OCI-LY1 (cell line): ENCODE measurements around the gene AFDN.

Experiments used
- H2AFZ ChIP-seq: fragments of 200-600 bp; sonication (generic), shearing (Covaris generic); 2 replicates; pipeline ENCODE4 v1.6.0; 2014; ENCODE audit warnings: antibody characterized with exemption, mild to moderate bottlenecking, low read length
- H3F3A ChIP-seq: fragments of 200-600 bp; sonication (generic), shearing (Covaris generic); 2 replicates; pipeline ENCODE4 v1.6.0; 2014; ENCODE audit warnings: mild to moderate bottlenecking, antibody characterized with exemption, low read length, moderate library complexity; ENCODE audit not compliant: insufficient read depth
- H3K27ac ChIP-seq: fragments of 200-600 bp; sonication (generic); 2 replicates; pipeline ENCODE4 v1.5.1; 2014; ENCODE audit warnings: low read length, mixed run types, mild to moderate bottlenecking, low read depth; ENCODE audit not compliant: poor library complexity, severe bottlenecking
- H3K27me3 ChIP-seq: fragments of 200-600 bp; sonication (generic); 2 replicates; pipeline ENCODE4 v1.6.0; 2014; ENCODE audit warnings: antibody characterized with exemption, mild to moderate bottlenecking, low read length, moderate library complexity; ENCODE audit not compliant: insufficient read depth
- H3K36me3 ChIP-seq: fragments of 200-600 bp; sonication (generic); 2 replicates; pipeline ENCODE4 v1.6.1; 2014; ENCODE audit warnings: mild to moderate bottlenecking, antibody characterized with exemption, low read length, moderate library complexity, mixed read lengths; ENCODE audit not compliant: insufficient read depth
- H3K4me1 ChIP-seq: fragments of 200-600 bp; sonication (generic); 2 replicates; pipeline ENCODE4 v1.5.1; 2014; ENCODE audit warnings: mild to moderate bottlenecking, low read length, moderate library complexity; ENCODE audit not compliant: insufficient read depth, severe bottlenecking
- H3K4me2 ChIP-seq: fragments of 200-600 bp; sonication (generic), shearing (Covaris generic); 2 replicates; pipeline ENCODE4 v1.6.1; 2014; ENCODE audit warnings: low read length
- H3K4me3 ChIP-seq: fragments of 200-600 bp; sonication (generic); 2 replicates; pipeline ENCODE4 v1.5.1; 2014; ENCODE audit warnings: low read length, low read depth, mild to moderate bottlenecking, mixed read lengths; ENCODE audit not compliant: poor library complexity, severe bottlenecking
- H3K79me2 ChIP-seq: fragments of 200-600 bp; shearing (Covaris generic); 2 replicates; pipeline ENCODE4 v1.6.1; 2016; ENCODE audit warnings: mixed run types, low read length, mixed read lengths; ENCODE audit not compliant: insufficient read depth
- H3K9ac ChIP-seq: fragments of 200-600 bp; sonication (generic), shearing (Covaris generic); 2 replicates; pipeline ENCODE4 v1.6.1; 2014; ENCODE audit warnings: mild to moderate bottlenecking, low read length, mixed read lengths
- H3K9me2 ChIP-seq: fragments of 200-600 bp; sonication (generic), shearing (Covaris generic); 2 replicates; pipeline ENCODE4 v1.6.1; 2014; ENCODE audit warnings: low read depth, mild to moderate bottlenecking, low read length, mixed read lengths
- H3K9me3 ChIP-seq: fragments of 200-600 bp; shearing (Covaris generic); 2 replicates; pipeline ENCODE4 v1.6.1; 2014; ENCODE audit warnings: low read length, mixed read lengths
- H4K20me1 ChIP-seq: fragments of 200-600 bp; sonication (generic), shearing (Covaris generic); 2 replicates; pipeline ENCODE4 v1.6.0; 2016; ENCODE audit warnings: mild to moderate bottlenecking, low read length; ENCODE audit not compliant: insufficient read depth
- EZH2 ChIP-seq: fragments of 200-600 bp; sonication (generic), shearing (Covaris generic); IDR thresholded peaks from 2 replicates; pipeline ENCODE4 v1.8.0; 2017; ENCODE audit warnings: borderline replicate concordance, mixed run types, mild to moderate bottlenecking, antibody characterized with exemption, low read length, moderate library complexity, mixed read lengths
- TF ChIP-seq, protein P1 (sequence below): fragments of 200-600 bp; sonication (generic), shearing (Covaris generic); IDR thresholded peaks from 2 replicates; pipeline ENCODE4 v1.5.1; 2017; ENCODE audit warnings: mild to moderate bottlenecking, antibody characterized with exemption, low read length, moderate library complexity, mixed read lengths

Gene AFDN

DNA sequence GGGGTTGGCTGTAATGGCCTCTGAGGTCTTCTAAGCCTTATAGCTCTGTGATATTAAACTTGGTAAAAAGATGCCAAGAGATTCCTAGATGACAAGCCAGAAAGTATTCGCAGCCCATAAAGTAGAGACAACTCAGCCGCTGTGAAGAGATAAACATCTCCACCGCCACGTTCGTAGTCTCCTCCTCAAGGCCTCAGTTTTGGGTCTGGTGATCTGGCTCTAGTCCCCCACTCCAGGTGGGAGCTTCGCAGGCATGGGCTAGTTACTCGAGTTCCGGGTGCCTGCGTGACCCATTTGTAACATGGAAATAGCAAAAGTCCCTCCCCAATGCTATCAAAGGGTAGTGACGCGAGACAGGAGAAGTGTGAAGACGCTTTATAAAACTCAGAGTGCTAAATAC lies 28.3 kb upstream of the AFDN start:
- H3K9me2 ChIP-seq = no peaks in the 10 kb centered on the region
- H4K20me1 ChIP-seq = no peaks in the 10 kb centered on the region
- no peaks in the 10 kb centered on the region for H3K4me1 ChIP-seq
- TF ChIP-seq, protein P1, sequence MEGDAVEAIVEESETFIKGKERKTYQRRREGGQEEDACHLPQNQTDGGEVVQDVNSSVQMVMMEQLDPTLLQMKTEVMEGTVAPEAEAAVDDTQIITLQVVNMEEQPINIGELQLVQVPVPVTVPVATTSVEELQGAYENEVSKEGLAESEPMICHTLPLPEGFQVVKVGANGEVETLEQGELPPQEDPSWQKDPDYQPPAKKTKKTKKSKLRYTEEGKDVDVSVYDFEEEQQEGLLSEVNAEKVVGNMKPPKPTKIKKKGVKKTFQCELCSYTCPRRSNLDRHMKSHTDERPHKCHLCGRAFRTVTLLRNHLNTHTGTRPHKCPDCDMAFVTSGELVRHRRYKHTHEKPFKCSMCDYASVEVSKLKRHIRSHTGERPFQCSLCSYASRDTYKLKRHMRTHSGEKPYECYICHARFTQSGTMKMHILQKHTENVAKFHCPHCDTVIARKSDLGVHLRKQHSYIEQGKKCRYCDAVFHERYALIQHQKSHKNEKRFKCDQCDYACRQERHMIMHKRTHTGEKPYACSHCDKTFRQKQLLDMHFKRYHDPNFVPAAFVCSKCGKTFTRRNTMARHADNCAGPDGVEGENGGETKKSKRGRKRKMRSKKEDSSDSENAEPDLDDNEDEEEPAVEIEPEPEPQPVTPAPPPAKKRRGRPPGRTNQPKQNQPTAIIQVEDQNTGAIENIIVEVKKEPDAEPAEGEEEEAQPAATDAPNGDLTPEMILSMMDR = no peak
- no peak for TF ChIP-seq EZH2
- H3K4me3 ChIP-seq = no peak overlapping the region
- H3K4me2 ChIP-seq = no peak overlapping the region
- no peaks in the 10 kb centered on the region for H3F3A ChIP-seq
- no peaks in the 10 kb centered on the region for H3K9me3 ChIP-seq
- H3K9ac ChIP-seq = no peak overlapping the region
- no peaks in the 10 kb centered on the region for H3K79me2 ChIP-seq
- H3K27me3 ChIP-seq = no peaks in the 10 kb centered on the region
- no peak overlapping the region for H2AFZ ChIP-seq
- H3K36me3 ChIP-seq = no peaks in the 10 kb centered on the region
- H3K27ac ChIP-seq = no peak overlapping the region

DNA sequence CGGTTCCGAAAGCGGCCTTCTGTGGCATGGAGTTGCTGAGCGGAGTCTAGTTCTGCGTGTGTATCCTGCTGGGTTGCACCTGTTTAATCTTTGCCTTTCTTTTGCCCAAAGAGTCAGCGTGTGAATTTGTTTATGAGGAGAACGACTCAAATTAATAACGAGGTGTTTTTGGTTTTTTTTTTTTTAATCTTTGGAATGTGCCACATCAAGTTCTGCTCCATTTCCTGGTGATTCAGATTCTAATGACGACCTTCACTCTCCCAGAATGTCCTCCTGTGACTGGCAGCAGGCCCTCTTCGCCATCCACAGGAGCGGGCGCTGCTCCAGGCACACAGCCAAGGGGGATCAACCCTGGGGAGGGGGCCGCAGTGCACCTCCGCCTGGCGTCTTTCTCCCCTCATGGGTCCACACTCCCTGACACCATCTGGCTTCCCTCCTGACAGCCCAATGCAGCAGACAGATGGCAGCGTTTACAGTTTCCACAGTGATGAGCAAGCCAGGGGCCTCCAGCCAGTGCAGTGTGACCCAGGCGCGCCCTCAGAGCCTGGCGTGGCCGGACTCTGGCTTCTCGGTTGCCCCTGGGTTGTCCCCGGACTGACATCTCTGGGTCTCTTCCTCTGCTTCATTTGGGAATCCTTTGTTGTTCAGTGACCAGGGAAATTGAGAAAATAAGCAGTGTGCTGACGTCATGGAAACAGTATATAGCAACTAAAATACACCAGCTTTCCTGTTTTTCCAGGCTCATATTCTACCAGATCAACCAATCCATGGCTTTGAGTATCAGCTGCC lies 27.5 kb upstream of the AFDN start:
- H3K9me3 ChIP-seq = no peaks in the 10 kb centered on the region
- H3K4me3 ChIP-seq = no peak overlapping the region
- no peak overlapping the region for H3K4me2 ChIP-seq
- TF ChIP-seq, protein P1 = no peak
- no peak for TF ChIP-seq EZH2
- H3K4me1 ChIP-seq = no peaks in the 10 kb centered on the region
- no peaks in the 10 kb centered on the region for H3F3A ChIP-seq
- H2AFZ ChIP-seq = no peak overlapping the region
- H3K27ac ChIP-seq = no peak overlapping the region
- H4K20me1 ChIP-seq = no peaks in the 10 kb centered on the region
- no peak overlapping the region for H3K9ac ChIP-seq
- no peaks in the 10 kb centered on the region for H3K79me2 ChIP-seq
- H3K9me2 ChIP-seq = no peaks in the 10 kb centered on the region
- no peaks in the 10 kb centered on the region for H3K36me3 ChIP-seq
- no peaks in the 10 kb centered on the region for H3K27me3 ChIP-seq

DNA sequence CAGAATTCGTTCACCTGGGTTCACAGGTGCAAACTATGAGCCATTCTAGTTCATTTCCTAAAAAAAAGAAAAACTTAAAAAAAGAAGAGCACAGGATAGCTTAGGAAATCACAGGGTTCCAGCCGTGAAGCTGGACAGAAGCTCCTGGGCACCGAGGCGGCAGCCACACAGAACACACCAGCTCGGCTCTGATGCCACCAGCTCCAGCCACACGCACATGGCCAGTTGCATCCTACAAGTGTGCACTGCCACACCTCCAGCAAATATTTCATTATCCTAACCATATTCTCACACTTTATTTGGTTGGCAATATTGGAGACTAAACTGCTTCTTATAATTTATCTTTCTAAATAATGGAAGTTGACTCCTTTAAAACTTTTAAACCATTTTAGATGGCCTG lies 26.2 kb upstream of the AFDN start:
- Histone ChIP-seq H3F3A (no peaks in the 10 kb centered on the region), H3K4me3 (no peak overlapping the region), H3K9me3 (no peaks in the 10 kb centered on the region), H3K4me1 (no peaks in the 10 kb centered on the region), H3K9me2 (no peaks in the 10 kb centered on the region), H3K27me3 (no peaks in the 10 kb centered on the region), H3K79me2 (no peaks in the 10 kb centered on the region), H3K27ac (no peak overlapping the region), H2AFZ (no peak overlapping the region), H3K9ac (no peak overlapping the region), H4K20me1 (no peaks in the 10 kb centered on the region), H3K4me2 (no peak overlapping the region), H3K36me3 (no peaks in the 10 kb centered on the region)
- TF ChIP-seq, protein P1 = no peak
- no peak for TF ChIP-seq EZH2
